ENCODE data around the gene HS3ST6. TPM values are rescaled to one million over a fixed set of nuclear protein-coding genes. Genes with fewer than 3 reads are reported as not detected.

HS3ST6 gene
- total and polyA plus RNA-seq, 2 of the 13 experiments (the other 11 are each of a cell fraction or from before 2014, with no cell fraction given): not detected

- TF ChIP-seq ZNF607 (CRISPR knock-in tag; IDR thresholded peaks at IDR 0.05; ENCODE audit: borderline replicate concordance) (no peak), DR1 (CRISPR knock-in tag; IDR thresholded peaks at IDR 0.05) (peak; percentile 61; the same call in 1 of the 2 replicates), NCOA2 (CRISPR knock-in tag; IDR thresholded peaks at IDR 0.05) (peak; percentile 78), MED1 (CRISPR knock-in tag; IDR thresholded peaks at IDR 0.05) (peak; percentile 88), CBFB (CRISPR knock-in tag; IDR thresholded peaks at IDR 0.05) (peak; percentile 36), CBX1 (IDR thresholded peaks at IDR 0.05; ENCODE audit: low read depth) (no peak), TBP (CRISPR knock-in tag; IDR thresholded peaks at IDR 0.05) (no peak), ZNF367 (CRISPR knock-in tag; IDR thresholded peaks at IDR 0.05; ENCODE audit: borderline replicate concordance) (no peak), ZNF318 (CRISPR knock-in tag; IDR thresholded peaks at IDR 0.05) (no peak), XBP1 (CRISPR knock-in tag; IDR thresholded peaks at IDR 0.05) (no peak)
- TF ChIP-seq, protein P1, sequence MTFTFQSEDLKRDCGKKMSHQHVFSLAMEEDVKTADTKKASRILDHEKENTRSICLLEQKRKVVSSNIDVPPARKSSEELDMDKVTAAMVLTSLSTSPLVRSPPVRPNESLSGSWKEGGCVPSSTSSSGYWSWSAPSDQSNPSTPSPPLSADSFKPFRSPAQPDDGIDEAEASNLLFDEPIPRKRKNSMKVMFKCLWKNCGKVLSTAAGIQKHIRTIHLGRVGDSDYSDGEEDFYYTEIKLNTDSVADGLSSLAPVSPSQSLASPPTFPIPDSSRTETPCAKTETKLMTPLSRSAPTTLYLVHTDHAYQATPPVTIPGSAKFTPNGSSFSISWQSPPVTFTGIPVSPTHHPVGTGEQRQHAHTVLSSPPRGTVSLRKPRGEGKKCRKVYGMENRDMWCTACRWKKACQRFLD (CRISPR knock-in tag; IDR thresholded peaks at IDR 0.05; ENCODE audit: borderline replicate concordance): 0 out of 2 replicates have a peak, but pooled peaks have one; percentile 35
- TF ChIP-seq, protein P2, sequence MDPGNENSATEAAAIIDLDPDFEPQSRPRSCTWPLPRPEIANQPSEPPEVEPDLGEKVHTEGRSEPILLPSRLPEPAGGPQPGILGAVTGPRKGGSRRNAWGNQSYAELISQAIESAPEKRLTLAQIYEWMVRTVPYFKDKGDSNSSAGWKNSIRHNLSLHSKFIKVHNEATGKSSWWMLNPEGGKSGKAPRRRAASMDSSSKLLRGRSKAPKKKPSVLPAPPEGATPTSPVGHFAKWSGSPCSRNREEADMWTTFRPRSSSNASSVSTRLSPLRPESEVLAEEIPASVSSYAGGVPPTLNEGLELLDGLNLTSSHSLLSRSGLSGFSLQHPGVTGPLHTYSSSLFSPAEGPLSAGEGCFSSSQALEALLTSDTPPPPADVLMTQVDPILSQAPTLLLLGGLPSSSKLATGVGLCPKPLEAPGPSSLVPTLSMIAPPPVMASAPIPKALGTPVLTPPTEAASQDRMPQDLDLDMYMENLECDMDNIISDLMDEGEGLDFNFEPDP (CRISPR knock-in tag; conservative IDR thresholded peaks at IDR 0.05): no peak
- TF ChIP-seq, protein P3, sequence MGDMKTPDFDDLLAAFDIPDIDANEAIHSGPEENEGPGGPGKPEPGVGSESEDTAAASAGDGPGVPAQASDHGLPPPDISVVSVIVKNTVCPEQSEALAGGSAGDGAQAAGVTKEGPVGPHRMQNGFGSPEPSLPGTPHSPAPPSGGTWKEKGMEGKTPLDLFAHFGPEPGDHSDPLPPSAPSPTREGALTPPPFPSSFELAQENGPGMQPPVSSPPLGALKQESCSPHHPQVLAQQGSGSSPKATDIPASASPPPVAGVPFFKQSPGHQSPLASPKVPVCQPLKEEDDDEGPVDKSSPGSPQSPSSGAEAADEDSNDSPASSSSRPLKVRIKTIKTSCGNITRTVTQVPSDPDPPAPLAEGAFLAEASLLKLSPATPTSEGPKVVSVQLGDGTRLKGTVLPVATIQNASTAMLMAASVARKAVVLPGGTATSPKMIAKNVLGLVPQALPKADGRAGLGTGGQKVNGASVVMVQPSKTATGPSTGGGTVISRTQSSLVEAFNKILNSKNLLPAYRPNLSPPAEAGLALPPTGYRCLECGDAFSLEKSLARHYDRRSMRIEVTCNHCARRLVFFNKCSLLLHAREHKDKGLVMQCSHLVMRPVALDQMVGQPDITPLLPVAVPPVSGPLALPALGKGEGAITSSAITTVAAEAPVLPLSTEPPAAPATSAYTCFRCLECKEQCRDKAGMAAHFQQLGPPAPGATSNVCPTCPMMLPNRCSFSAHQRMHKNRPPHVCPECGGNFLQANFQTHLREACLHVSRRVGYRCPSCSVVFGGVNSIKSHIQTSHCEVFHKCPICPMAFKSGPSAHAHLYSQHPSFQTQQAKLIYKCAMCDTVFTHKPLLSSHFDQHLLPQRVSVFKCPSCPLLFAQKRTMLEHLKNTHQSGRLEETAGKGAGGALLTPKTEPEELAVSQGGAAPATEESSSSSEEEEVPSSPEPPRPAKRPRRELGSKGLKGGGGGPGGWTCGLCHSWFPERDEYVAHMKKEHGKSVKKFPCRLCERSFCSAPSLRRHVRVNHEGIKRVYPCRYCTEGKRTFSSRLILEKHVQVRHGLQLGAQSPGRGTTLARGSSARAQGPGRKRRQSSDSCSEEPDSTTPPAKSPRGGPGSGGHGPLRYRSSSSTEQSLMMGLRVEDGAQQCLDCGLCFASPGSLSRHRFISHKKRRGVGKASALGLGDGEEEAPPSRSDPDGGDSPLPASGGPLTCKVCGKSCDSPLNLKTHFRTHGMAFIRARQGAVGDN (CRISPR knock-in tag; IDR thresholded peaks at IDR 0.05): peak; percentile 94
These were observed 22.3 kb upstream of the HS3ST6 start (continued) for GRCh38 chr16:1940273-1941161.
